GM18873 (cell line): Measurements from ENCODE around the gene UGGT2.

Source experiments
- ATAC-seq: cut with Tn5 transposase; IDR thresholded peaks from one replicate; pipeline ENCODE4 v1.9.1; 2021; ENCODE audit warnings: mild to moderate bottlenecking, moderate library complexity, moderate number of reproducible peaks; ENCODE audit not compliant: unreplicated experiment, low FRiP score

Gene UGGT2, protein sequence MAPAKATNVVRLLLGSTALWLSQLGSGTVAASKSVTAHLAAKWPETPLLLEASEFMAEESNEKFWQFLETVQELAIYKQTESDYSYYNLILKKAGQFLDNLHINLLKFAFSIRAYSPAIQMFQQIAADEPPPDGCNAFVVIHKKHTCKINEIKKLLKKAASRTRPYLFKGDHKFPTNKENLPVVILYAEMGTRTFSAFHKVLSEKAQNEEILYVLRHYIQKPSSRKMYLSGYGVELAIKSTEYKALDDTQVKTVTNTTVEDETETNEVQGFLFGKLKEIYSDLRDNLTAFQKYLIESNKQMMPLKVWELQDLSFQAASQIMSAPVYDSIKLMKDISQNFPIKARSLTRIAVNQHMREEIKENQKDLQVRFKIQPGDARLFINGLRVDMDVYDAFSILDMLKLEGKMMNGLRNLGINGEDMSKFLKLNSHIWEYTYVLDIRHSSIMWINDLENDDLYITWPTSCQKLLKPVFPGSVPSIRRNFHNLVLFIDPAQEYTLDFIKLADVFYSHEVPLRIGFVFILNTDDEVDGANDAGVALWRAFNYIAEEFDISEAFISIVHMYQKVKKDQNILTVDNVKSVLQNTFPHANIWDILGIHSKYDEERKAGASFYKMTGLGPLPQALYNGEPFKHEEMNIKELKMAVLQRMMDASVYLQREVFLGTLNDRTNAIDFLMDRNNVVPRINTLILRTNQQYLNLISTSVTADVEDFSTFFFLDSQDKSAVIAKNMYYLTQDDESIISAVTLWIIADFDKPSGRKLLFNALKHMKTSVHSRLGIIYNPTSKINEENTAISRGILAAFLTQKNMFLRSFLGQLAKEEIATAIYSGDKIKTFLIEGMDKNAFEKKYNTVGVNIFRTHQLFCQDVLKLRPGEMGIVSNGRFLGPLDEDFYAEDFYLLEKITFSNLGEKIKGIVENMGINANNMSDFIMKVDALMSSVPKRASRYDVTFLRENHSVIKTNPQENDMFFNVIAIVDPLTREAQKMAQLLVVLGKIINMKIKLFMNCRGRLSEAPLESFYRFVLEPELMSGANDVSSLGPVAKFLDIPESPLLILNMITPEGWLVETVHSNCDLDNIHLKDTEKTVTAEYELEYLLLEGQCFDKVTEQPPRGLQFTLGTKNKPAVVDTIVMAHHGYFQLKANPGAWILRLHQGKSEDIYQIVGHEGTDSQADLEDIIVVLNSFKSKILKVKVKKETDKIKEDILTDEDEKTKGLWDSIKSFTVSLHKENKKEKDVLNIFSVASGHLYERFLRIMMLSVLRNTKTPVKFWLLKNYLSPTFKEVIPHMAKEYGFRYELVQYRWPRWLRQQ (N-terminal part only)

DNA sequence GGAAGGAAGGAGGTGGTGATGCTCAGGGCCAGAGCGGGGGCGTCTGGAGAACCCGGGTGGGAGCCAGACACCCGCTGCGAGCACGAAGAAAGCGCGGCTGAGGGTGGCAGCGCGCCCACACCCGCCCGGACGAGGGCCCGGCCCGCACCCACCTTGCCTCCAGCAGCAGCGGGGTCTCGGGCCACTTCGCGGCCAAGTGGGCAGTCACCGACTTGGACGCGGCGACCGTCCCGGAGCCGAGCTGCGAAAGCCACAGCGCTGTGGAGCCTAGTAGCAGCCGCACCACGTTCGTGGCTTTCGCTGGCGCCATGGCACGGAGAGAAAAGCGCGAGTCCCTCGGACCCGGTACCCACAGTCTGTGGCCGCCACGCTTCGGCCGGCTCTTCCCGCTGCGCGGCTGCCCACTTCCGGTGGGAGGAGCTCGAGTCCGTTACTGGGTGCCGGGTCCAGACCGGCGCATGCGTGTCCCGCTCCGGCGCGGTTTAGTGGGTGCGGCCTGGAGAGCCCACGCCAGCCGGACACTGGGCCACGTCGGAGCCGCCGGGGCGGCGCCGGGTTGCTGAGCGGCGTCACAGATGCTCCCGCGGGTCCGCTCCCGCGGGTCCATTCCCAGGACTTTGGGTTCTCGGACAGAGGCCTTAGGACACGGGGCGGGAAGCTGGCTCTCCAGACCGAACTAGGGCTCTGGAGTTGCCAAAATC lies at the start of gene UGGT2:
Gene UGGT2 (minus strand): TSS at position 399 of the 701 bp plus-strand sequence. CDS start 89 bp downstream, at position 310.
- peak; percentile 95 for ATAC-seq

DNA sequence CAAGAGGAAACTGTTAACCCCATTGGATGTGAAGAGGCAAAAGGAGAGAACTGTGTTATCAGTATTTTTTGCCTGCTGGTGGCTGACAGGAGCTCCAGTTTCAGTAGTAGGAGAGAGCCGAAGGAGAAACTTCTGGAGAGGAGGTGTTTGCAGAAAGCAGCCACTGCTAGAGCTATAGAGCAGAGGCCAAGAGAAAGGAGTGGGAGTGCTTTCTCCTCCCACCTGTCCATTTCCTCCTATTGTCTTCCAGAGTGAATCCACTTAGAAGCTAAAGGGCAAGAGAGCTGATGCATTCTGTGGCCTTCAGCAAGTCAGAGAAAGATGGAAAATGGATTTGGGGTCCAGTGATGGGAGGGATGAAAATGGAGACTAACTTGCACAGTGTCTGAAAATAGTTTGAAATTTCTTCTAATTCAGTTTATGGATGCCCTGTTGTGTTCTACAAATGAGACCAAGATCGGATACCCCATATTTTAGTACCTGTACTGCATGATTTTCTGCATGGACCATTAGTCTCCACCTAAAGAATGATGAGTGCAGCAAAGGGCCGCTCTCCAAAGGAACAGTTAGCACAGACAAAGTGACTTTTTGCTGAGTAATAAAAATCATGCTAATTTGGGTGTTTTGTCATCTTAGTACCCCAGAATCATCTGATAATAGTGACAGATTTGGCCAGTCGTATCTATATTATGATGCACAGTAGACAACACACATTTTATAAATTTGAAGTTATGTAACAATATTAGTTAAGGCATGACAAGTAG lies 47.4 kb upstream of the UGGT2 start:
- ATAC-seq, result no peak

DNA sequence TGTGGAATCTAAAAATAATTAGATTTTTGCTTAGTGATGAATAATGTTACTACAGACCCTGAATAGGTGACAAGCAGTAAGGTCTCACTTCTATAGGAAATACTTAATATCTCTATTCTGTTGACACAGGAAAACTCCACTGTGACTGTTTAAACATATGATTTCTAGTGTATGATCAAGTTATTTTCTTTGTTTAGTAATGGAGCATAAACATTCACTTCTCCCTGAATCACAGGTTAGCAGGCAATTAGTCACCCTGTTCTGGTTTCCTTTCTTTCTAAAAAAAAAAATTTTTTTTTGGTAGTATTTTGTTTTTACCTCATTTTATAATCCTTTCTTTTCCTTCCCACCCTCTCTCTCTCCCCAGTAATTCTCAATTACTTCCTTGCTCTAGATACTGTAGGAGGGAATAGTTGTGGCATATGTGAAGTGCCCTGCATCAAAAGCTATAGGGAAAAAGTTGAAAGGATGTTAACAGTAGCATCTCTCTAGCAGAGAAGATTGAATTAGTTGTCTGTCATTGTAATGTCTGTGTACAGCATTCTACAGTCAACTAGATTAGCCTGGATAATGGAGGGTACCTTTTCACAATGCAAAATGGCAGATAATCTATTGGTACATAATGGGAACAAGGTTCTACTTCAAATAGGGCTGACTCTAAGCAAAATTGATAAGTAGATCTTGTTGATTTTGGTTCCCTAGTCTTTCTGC lies 40.2 kb upstream of the UGGT2 start:
- no peak for ATAC-seq

DNA sequence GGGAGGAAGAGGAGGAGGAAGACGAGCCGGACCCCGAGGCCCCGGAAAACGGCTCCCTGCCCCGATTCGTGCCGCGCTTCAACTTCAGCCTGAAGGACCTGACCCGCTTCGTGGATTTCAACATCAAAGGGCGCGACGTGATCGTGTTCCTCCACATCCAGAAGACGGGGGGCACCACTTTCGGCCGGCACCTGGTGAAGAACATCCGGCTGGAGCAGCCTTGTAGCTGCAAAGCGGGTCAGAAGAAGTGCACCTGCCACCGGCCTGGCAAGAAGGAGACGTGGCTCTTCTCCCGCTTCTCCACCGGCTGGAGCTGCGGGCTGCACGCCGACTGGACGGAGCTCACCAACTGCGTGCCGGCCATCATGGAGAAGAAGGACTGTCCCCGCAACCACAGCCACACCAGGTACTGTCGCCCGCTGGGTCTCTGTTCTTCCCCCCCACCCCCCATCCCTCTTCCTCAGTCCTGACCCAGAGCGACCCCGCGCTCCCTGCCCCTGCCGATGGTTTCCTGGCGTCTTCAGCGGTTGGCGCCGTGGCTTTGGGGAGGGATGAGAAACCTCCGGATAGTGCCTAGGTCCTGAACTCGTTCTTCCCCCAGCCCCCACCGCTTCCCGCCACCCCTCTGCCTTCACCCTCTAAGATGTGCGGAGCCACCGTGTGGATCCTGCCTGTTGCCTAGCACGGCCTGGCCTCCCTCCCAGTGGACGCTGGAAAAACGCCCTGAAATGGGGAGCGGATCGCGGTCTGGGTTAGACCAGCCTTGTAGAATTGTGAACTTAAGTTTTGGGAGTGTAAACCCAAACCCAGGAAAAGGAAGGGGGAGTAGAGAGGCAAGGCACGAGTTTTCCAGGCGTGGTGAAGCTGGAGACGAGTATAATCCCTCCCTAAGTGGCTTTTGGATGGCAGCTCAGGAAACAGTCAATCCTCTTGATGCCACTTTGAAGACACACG lies 38.2 kb upstream of the UGGT2 start:
- no peak for ATAC-seq

DNA sequence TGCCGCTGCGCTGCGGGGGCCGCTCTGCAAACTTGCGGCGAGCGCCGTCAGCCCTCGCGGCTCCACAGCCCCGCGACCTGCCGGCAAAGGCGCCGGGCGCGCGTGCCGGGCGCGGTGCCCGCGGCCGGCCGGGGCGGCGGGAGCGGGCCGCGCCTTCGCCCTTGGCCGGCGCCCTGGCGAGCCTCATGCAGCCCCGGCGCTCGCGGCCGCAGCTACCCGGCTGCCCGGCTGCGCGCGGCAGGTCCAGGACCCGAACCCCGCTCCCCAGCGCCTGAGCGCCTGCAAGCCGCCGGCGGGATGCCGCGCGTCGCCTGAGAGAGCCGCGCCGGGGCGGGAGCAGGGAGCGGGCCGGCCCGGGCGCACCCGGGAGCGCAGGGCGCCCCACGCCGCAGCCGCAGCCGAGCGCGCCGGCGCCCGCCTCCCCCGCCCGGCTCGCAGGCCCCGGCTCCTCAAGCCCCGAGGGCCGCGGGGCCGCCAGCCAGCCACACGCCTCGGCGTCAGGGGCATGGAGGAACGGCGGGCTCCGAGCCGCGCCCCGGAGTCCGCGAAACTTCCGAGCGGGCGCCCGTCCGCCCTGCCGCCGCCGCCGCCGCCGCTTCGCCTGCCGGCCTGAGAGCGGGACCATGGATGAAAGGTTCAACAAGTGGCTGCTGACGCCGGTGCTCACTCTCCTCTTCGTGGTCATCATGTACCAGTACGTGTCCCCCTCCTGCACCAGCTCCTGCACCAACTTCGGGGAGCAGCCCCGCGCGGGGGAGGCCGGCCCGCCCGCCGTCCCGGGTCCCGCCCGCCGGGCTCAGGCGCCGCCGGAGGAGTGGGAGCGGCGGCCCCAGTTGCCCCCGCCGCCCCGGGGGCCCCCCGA lies 37.3 kb upstream of the UGGT2 start:
- no peak for ATAC-seq

DNA sequence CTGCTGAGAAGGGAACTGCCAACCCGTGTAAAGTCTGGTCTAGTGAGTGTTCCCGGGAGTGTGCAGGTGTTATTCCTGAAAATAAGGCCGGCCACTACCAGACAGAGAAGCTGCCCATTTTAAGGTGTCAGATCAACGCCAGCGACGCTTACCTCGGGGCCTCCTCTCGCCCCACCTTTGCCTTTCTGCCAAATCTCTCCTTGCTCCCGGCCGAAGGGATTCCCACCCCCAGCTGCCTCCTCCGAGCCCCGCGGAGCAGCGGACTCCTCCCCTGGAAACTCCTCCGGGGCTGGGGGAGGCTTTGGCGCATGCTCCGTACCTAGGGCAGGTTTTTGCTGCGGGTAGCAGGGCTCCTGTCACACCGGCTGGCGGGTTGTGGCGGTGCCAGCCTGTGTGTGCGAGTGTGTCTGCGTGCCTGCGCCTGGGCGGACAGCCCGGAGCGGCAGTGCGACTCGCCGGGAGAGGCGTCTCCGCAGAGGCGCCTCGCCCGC lies 36.6 kb upstream of the UGGT2 start, which contains the start of gene HS6ST3:
Gene HS6ST3 (plus strand): TSS at position 359 of the 491 bp plus-strand sequence.
- ATAC-seq, result no peak

DNA sequence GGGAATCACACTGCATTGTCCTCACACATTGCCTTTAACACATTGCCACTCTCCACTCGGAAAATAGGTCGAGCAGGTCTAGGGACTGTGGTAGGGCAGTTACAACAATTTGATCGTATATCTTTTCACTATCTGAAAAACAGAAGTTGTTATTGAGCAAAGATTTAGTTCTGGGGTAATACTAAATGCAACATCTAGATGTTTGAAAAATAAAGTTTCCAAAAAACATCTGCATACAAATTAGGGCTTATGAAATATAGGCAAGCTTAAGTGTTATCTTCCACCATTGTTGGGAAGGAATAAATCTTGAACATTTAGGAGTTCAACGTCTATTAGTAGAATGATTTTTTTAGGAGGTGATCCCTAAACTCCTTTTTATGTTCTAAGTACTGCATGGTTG lies 35.9 kb upstream of the UGGT2 start:
- no peak for ATAC-seq

DNA sequence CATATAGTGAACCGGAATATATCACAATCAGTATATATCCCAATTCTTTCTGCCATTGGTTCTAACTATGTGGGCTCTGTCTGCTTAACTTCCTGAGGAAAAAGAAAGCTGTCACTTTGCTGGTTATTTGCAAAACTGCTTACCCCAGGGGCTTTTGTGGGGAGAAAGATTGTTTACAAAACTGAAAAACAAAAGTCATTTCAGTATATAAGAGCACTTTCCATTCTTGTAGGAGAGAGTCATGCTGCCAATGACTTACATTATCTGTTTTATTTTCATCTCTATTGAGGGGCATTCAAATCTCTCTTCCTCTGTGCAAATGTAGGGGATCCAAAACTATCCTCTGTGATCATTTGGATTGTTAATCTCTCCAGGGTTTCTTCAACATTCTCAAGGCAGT lies 33.5 kb upstream of the UGGT2 start:
- ATAC-seq, result no peak

DNA sequence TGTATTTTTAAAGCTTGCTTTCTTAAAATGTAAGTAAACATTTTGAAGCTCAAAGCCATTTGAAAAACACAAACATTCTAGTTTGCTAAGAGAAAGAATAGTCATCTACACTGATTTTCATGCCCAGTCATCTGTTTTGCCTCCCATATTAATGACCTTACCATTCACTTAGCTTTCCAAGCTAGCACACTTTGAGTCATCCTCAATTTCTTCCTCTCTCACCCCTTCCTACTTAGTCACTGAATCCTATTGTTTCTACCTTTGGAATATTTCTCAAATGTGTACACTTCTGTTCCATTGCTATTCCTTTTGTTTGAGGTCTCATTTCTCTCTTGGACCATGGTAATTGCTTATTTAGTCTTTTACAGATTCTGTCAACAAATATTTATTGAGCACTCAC lies 29.4 kb upstream of the UGGT2 start:
- ATAC-seq, result no peak

DNA sequence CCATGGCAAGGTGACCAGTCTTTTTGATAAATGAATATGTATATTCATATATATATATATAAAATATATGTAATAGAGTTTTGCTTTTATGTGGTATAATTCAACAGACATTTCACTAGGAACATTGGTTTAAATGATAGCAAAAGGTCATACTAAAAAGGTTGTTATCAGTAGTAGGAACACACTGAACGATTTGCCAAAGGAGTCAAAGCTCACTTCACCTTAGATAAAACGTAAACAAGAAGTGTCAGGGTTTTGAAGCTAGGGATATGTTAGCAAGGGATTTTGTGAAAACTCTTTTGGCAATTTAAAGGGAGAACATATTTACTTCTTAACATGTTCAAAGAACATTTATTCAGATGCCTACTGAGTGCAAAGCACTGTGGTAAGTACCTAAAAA lies 28.7 kb upstream of the UGGT2 start:
- no peak for ATAC-seq

DNA sequence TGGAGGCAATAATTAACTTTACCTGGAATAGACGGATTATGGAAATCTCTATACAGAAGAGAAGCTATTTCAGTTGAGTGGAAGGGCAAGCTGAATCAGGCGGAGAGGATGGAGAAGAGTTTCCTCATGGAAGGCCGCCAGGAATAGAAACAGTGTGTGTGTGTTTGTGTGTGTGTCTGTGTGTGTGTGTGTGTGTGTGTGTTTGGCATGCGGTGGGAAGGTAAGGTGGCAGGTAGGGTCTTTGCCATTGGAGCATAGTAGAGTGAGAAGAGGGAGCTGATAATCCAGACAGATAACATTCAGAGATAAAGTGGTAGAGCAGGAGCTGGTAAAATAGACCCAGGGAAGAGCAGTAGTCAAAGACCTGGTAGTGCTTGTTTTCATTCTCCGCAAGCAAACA lies 27.5 kb upstream of the UGGT2 start:
- ATAC-seq, result no peak

DNA sequence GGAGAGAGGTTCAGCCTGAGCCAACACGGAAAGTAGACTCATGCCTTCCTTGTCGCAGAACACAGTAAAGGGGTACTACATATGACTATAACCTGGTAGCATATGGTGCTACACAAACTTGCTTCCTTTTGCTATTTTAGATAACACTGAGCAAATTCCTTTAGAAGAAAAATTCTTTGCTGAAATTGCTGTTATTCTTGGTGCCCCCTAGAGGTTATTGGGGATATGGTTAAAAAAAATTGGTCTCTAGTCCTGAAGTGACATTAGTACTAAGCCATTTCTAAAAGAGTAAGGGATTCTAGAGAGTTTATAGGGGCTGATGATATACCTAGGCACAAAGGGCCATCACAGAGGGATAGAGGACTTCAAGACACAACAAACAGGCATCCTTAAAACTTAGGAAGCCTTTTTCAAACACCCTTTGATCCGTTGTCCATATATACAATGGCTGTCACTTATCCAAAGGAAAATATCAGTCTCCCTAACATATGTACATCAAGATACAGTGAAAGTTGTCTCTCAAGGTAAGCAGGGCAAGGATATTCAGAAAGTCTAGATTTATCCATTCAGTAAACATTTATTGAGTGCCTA lies 22.8 kb upstream of the UGGT2 start:
- no peak for ATAC-seq

DNA sequence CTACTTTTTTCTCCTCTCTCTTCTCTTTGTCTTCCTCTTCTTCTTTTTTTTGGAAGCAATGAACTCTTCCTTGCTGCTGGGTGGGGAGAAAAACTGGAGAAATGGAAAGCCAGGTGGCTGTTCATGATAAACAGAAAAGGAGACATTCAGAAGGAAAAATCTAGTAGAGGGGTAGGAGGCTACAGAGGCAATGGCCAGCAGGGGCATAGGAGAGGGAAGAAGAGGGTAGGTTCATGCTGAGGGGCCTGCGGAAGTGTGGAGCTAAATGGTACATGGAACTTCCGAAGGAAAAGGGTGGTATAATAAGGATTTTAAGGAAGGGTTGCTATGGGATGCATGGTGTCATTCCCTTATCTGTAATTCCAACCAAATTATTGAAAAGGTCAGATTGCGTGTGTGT lies 19.2 kb upstream of the UGGT2 start:
- ATAC-seq, result no peak

DNA sequence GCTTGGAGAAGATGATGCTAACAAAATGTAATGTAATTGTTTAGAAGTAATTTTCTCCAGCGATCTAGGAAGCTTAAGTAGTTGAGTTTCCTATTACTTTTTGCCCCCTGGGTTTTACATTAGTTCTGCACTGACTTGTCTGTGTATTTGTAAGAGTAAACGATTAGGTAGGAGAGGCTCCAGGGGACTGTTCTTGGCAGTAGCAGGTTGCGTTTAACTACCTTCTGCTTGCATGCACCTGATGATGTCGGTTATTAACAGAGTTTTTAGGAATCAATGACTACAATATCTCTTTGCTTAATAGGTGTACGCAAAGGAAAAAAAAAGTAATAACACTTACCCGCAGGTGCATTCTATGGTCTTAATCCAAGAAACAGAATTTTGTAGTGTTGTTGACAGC lies 18.3 kb upstream of the UGGT2 start:
- no peak for ATAC-seq

DNA sequence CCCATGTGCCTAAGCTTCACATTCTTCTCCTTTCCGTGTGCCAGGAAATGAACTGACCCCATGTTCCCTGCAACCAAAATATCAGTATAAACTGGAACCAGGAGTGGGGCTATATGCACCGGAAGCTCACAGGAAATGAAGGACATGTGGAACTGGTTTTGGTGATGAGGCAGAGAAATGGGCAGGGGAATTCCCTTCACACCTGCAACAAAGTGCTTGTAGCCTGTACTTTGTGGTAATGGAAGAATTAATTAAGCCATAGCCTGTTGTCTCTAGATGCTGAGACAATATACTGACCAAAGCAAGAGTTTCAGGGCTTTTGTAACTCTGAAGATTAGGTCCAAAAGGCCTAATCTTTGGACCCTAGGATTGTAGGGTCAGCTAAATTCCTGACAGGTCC lies 15.5 kb upstream of the UGGT2 start:
- no peak for ATAC-seq

DNA sequence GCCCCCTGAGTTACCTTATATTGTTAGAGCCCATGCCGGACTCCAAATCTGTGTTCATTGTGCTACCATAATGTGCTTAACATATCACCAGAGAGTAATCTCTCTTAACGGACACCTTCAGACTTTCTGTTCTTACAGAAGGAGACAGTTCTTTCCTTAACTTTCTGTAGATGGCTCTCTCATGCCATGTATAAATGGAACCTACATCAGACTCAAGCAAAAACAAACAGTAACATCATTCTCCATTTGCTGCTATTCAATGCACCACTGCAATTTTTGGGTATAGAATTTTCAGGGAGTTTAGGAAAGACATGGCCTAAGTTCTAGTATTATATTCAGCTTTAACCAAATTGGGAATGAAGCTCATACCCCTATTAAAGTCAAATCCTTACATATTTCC lies 12.6 kb upstream of the UGGT2 start:
- ATAC-seq, result no peak
